ENCODE results near the gene TACC3. TPM values are rescaled to one million over a fixed set of nuclear protein-coding genes. Genes with fewer than 3 reads are reported as not detected.

Gene TACC3
- polyA plus RNA-seq, 3 donors from 2014 or later, result 5.0 to 11.9 (median 7.3) TPM

DNA sequence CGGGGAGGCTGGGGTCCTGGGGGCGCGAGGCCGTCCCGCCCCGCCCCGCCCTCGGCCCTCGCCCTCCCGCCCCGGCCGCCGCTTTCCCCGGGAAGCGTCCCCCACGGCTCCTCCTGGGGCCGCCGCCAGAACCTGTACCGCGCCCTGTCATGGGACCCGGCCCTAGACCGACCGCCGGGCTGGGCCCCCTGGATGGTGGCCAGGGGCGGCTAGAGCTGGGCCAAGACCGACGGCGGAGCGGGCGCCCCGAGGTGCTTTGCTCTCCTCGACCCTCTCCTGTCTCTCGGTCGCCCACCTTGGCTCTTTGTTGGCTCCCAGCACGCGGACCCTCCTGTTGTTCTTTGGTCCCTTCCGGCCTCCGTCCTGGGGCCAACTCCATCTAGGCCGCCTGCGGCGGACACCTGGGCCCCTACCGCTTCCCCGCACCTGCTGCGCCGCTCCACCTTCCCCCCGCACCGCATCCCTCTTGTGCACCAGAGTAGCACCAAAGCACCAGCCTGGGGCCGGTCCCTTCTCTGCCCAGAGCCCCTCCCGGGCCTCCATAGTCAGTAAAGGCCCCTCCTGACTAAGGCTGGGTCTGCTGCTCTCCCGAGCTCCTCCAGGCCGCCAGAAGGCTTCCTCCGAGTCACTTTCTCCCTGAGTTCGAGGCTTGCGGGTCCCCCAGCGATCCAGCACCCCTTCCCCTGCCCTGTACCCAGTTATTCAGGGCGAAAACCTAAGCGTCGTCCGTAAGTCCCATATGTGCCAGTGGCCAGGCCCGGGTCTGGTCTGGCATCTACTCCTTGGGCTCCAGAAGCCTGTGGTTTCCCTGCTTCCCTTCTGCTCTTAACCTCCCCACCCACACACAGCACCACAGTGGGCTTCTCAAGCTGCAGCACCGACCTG, 587 bp downstream of the TACC3 start:
- Mint-ChIP-seq H3K4me3 (peak overlapping the region; percentile 78 to 83 (median 82)), H3K27me3 (ENCODE audit: low read depth in 3 of 3) (peaks cover 4 to 7% (median 6%) of the 10 kb centered on the region in 3 donors), H3K36me3 (peaks cover 0 to 5% (median 3%) of the 10 kb centered on the region in 3 donors), H3K9me3 (peaks cover 0 to 2% (median 0%) of the 10 kb centered on the region in 6 donors), H3K27ac (peak overlapping the region; percentile 64 to 94 (median 92)), H3K4me1 (peaks cover 39 to 52% of the 10 kb centered on the region in 2 donors)
- no peak for DNase-seq

DNA sequence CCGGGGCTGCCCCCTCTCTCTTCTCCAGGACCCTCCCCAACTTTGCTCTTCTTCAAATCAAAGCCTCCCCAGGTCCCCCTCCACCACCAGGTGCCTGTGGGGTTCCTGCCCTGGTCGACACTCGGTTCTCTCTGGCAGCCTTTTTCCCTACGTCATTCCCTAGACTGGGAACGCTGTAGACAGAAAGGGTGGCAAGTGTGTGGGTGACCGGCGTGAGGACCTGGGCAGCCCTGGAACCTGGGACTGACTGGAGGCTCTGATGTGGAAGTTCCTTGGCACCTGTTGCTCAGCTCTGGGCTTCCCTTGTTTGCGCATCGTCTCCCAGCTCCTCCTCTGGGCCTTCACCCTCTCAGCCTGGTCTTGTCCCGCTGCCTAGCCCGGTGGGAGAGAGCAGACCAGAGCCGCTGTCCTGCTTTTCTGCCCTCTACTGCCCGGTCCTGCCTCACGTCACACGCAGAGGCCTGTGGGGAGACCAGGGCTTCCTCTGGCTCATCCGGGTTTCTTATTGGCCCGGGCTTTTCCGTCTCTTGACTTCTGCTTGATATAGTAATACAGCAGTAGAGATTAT, 1.3 kb downstream of the TACC3 start:
- peak overlapping the region; percentile 78 to 83 (median 82) for H3K4me3 Mint-ChIP-seq
- H3K4me1 Mint-ChIP-seq, result peaks cover 39 to 52% of the 10 kb centered on the region in 2 donors
- H3K27me3 Mint-ChIP-seq (ENCODE audit: low read depth in 3 of 3), result peaks cover 4 to 7% (median 6%) of the 10 kb centered on the region in 3 donors
- H3K27ac Mint-ChIP-seq, result peak overlapping the region; percentile 92 to 95 (median 94)
- peaks cover 0 to 2% (median 0%) of the 10 kb centered on the region in 6 donors for H3K9me3 Mint-ChIP-seq
- peaks cover 0 to 5% (median 3%) of the 10 kb centered on the region in 3 donors for H3K36me3 Mint-ChIP-seq
- DNase-seq, result no peak

DNA sequence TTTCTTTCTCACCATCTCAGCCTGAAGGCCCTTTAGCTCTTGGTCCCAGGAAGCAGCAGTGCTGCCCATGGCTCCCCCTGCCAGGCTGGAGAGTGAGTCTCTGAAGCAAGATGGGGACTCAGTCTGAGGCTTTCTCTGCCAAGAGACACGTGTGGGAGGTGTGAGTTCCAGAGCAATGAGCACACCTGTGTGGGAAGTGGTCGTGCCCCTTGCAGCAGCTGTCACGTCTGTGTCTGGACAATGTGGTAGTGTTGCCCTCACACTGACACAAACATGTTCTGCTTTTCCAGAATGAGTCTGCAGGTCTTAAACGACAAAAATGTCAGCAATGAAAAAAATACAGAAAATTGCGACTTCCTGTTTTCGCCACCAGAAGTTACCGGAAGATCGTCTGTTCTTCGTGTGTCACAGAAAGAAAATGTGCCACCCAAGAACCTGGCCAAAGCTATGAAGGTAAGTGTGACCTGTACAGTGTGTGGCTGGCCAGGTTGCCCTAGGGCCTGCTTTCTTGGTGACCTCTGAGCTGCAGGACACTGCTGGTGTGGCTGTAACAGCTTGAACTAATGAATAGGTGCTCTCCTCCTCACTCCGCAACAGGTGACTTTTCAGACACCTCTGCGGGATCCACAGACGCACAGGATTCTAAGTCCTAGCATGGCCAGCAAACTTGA, 1.9 kb downstream of the TACC3 start:
- Mint-ChIP-seq H3K36me3 (peaks cover 0 to 5% (median 3%) of the 10 kb centered on the region in 3 donors), H3K27me3 (ENCODE audit: low read depth in 3 of 3) (peaks cover 4 to 7% (median 6%) of the 10 kb centered on the region in 3 donors), H3K4me3 (peak overlapping the region; percentile 78 to 83 (median 82)), H3K4me1 (peaks cover 39 to 50% of the 10 kb centered on the region in 2 donors), H3K9me3 (peaks cover 0 to 2% (median 0%) of the 10 kb centered on the region in 6 donors), H3K27ac (peak overlapping the region; percentile 92 to 95 (median 94))
- peak; percentile 31 to 48 (median 45) for DNase-seq

DNA sequence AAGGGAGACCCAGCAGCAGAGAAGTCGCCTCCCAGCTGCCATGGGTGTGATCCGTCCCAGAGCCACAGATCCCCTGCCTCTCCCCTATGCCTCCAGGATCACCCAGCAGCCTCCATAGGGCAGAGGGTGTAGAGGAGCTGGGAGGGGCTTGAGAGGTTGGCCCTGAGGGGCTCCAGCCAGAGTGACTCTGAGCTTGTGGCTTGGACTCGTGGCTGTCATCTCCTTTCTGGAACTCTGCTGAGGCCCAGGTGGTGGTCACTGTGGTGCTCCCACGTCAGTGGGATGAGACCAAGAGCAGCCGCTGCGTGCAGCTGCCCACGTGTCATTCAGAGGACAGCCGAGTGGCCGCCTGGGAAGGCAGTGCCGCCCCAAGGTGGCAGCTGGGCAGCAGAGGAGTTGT, 4.2 kb downstream of the TACC3 start:
- DNase-seq, result no peak
- Mint-ChIP-seq H3K4me3 (peak overlapping the region in 1 of 5 donors; percentile 51), H3K36me3 (peaks cover 0 to 8% (median 5%) of the 10 kb centered on the region in 3 donors), H3K9me3 (peaks cover 0 to 2% (median 0%) of the 10 kb centered on the region in 6 donors), H3K27me3 (ENCODE audit: low read depth in 3 of 3) (peaks cover 3 to 4% (median 3%) of the 10 kb centered on the region in 3 donors), H3K27ac (peak overlapping the region in 2 of 6 donors; percentile 43 to 74), H3K4me1 (peaks cover 30 to 43% of the 10 kb centered on the region in 2 donors)

DNA sequence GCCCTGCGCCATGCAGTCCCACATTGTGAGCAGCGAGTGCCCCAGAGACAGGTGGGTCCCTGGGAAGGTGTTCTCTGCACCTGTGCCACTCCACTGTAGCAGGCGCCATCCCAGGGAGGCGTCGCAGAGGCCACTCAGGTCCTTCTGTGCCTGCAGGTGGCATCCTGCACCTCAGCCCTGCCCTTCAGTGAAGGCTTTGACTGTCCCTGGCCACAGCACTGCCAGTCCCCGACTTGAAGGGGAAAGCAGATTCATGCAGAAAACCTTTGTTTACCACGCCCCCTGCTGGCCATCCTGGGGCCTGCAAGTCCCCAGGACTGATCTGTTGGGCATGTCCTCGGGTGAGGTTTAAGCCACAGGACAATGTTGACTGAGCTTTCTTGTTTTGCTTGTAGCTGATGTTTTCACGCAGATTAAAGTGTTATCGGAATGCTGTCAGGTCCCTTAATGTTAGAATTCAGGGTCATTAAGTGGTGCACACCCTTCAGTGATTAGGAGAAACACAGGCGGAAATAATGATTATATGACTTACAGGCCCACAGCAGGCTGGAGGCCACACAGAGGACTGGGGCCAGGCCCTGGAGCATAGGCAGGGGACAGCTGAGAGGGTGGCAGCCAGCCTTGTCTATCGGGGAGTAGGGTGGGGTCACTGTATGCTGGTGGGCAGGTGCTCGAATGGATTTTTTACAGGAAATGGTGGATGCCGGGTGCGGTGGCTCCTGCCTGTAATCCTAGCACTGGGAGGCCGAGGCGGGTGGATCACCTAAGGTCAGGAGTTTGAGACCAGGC, 5.0 kb downstream of the TACC3 start:
- DNase-seq, result peak; percentile 80 to 83 (median 82)
- H3K27ac Mint-ChIP-seq, result peak overlapping the region in 5 of 6 donors; percentile 33 to 85 (median 40)
- H3K4me1 Mint-ChIP-seq, result peaks cover 30 to 43% of the 10 kb centered on the region in 2 donors
- peaks cover 0 to 4% (median 3%) of the 10 kb centered on the region in 3 donors for H3K27me3 Mint-ChIP-seq (ENCODE audit: low read depth in 3 of 3)
- peaks cover 0 to 8% (median 5%) of the 10 kb centered on the region in 3 donors for H3K36me3 Mint-ChIP-seq
- peaks cover 0 to 2% (median 0%) of the 10 kb centered on the region in 6 donors for H3K9me3 Mint-ChIP-seq
- H3K4me3 Mint-ChIP-seq, result no peak overlapping the region

DNA sequence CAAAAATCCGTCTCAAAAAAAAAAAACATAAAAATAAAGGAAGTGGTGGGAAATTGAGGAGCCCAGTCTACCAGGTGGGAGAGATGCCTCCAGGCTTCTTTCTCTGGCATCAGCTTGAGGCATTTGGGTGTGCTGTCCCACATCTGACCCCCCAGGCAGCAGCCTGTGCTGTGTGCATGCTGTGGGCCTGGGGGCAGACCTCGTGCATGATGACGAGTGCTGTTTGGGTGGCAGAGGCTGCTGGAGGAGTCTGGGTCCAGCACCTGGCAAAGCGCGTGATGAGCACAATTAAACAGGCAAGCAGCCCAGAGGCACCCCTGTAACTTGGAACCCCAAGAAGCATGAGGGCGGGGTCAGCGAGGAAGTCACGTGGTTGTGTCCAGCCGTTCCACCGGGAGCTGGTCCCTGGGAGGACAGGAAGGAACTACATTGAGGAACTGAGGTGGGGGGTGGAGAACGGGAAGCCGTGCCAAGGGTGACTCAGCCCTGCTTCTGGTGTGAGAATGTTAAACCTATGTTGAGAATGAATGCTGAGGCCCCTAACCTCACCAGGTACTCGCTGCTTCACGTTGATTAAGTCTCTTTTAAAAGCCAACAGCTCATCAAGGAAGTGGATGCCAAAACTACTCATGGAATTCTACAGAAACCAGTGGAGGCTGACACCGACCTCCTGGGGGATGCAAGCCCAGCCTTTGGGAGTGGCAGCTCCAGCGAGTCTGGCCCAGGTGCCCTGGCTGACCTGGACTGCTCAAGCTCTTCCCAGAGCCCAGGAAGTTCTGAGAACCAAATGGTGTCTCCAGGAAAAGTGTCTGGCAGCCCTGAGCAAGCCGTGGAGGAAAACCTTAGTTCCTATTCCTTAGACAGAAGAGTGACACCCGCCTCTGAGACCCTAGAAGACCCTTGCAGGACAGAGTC, 6.1 kb downstream of the TACC3 start:
- H3K36me3 Mint-ChIP-seq, result peaks cover 0 to 8% (median 5%) of the 10 kb centered on the region in 3 donors
- H3K4me3 Mint-ChIP-seq, result no peak overlapping the region
- peaks cover 0 to 4% (median 3%) of the 10 kb centered on the region in 3 donors for H3K27me3 Mint-ChIP-seq (ENCODE audit: low read depth in 3 of 3)
- peaks cover 0 to 2% (median 0%) of the 10 kb centered on the region in 6 donors for H3K9me3 Mint-ChIP-seq
- peaks cover 24 to 36% of the 10 kb centered on the region in 2 donors for H3K4me1 Mint-ChIP-seq
- DNase-seq, result no peak
- H3K27ac Mint-ChIP-seq, result peak overlapping the region in 1 of 6 donors; percentile 12

DNA sequence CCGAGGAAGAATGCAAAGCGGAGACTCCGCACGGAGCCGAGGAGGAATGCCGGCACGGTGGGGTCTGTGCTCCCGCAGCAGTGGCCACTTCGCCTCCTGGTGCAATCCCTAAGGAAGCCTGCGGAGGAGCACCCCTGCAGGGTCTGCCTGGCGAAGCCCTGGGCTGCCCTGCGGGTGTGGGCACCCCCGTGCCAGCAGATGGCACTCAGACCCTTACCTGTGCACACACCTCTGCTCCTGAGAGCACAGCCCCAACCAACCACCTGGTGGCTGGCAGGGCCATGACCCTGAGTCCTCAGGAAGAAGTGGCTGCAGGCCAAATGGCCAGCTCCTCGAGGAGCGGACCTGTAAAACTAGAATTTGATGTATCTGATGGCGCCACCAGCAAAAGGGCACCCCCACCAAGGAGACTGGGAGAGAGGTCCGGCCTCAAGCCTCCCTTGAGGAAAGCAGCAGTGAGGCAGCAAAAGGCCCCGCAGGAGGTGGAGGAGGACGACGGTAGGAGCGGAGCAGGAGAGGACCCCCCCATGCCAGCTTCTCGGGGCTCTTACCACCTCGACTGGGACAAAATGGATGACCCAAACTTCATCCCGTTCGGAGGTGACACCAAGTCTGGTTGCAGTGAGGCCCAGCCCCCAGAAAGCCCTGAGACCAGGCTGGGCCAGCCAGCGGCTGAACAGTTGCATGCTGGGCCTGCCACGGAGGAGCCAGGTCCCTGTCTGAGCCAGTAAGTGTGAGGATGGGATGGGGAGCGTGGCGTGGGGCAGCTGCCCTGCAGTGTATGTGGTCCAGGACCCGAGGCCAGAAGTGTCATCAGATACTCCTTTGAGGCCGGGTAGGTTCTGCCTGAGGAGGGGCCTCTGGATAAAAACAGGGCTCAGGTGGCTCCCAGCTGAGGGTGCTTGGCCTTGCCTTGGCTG, 7.0 kb downstream of the TACC3 start:
- peaks cover 0 to 8% (median 5%) of the 10 kb centered on the region in 3 donors for H3K36me3 Mint-ChIP-seq
- H3K27me3 Mint-ChIP-seq (ENCODE audit: low read depth in 3 of 3), result peaks cover 0 to 2% (median 0%) of the 10 kb centered on the region in 3 donors
- no peak overlapping the region for H3K27ac Mint-ChIP-seq
- peaks cover 0 to 2% (median 0%) of the 10 kb centered on the region in 6 donors for H3K9me3 Mint-ChIP-seq
- H3K4me1 Mint-ChIP-seq, result peaks cover 14 to 27% of the 10 kb centered on the region in 2 donors
- DNase-seq, result no peak
- no peak overlapping the region for H3K4me3 Mint-ChIP-seq

DNA sequence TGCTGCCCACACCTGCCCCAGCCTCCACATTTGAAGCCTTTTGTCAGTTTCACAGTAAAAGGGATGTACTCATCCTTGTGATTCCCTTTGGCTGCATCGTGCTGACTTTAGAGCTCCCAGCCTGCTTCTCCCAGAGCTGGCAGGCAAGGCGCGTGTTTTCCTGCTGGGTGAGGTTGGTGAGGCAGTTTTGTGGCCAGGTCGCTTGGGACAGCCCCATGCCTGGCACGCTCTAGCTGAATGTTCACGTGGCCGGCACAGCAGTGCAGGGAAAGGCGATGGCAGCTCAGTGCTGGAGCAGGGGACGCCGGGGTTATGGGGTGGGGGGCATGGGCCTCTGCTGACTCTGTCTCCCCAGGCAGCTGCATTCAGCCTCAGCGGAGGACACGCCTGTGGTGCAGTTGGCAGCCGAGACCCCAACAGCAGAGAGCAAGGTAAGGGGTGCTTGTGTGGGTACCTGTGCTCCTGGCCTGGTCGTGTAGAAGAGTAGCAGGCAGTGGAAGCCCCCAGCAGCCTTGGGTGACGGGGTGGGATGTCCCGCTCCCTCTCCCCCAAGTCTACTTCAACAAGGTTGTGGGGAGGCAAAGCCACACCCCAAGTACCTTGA, 9.3 kb downstream of the TACC3 start:
- Mint-ChIP-seq H3K27ac (no peak overlapping the region), H3K4me1 (peaks cover 6 to 12% of the 10 kb centered on the region in 2 donors), H3K4me3 (no peak overlapping the region), H3K9me3 (no peaks in the 10 kb centered on the region), H3K27me3 (ENCODE audit: low read depth in 3 of 3) (no peaks in the 10 kb centered on the region), H3K36me3 (peaks cover 0 to 8% (median 5%) of the 10 kb centered on the region in 3 donors)
- DNase-seq, result no peak

DNA sequence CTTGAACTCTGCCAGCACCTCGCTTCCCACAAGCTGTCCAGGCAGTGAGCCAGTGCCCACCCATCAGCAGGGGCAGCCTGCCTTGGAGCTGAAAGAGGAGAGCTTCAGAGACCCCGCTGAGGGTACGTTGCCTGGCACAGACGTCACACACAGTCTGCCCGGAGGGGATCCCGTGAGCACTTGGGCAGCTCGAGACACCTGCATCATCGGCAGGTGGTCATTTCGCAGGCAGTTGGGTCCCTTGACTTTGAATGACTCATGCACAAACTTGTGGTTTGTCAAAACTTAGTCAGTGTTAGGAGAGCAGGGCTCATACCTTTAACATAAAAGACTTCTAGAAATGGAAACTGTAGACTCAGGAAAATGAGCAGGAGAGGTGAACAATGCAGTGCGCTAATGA, 9.9 kb downstream of the TACC3 start:
- Mint-ChIP-seq H3K27me3 (ENCODE audit: low read depth in 3 of 3) (no peaks in the 10 kb centered on the region), H3K27ac (no peak overlapping the region), H3K36me3 (peaks cover 0 to 8% (median 3%) of the 10 kb centered on the region in 3 donors), H3K9me3 (no peaks in the 10 kb centered on the region), H3K4me1 (peaks cover 5 to 11% of the 10 kb centered on the region in 2 donors), H3K4me3 (no peak overlapping the region)
- DNase-seq, result no peak

DNA sequence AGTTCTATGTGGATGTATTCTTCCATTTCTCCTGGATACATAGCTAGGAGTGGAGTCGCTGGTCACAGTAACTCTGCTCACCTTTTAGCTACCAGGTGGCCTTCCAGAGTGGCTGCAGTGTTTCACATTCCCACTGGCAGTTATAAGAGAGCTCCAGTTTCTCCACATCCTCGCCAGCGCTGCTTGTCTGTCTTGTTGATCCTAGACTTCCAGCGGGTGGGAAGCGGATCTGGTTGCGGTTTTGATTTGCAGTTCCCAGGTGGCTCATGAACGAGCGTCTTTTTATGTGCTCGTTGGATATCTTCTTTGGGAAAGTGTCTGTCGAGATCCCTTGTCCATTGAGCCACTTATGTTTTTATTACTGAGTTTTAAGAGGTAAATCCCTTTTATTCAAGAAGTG, 11.6 kb downstream of the TACC3 start:
- Mint-ChIP-seq H3K4me3 (no peak overlapping the region), H3K27me3 (ENCODE audit: low read depth in 3 of 3) (no peaks in the 10 kb centered on the region), H3K9me3 (no peaks in the 10 kb centered on the region), H3K36me3 (peaks cover 0 to 15% (median 0%) of the 10 kb centered on the region in 3 donors), H3K27ac (peak overlapping the region in 1 of 6 donors; percentile 28), H3K4me1 (peaks cover 0 to 6% of the 10 kb centered on the region in 2 donors)
- no peak for DNase-seq

DNA sequence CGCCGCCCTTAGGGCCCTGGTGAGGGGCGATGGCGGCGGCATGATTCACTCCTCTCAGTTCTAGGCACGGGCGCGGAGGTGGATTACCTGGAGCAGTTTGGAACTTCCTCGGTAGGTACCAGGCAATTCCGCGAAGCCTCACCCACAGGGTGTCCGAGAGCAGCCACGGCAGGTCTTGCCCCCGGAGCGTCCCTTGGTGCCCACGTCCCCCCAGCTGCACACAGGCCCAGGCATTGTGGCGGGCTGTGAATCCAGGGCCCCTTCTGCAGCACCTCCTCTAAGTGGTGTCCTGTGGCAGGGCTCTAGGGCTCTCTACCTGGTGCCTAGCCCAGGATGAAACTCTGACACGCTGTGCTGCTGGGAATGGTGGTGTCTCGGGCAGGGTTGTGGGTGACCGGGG, 13.9 kb downstream of the TACC3 start:
- Mint-ChIP-seq H3K9me3 (peaks cover 0 to 9% (median 0%) of the 10 kb centered on the region in 6 donors), H3K27ac (no peak overlapping the region), H3K4me3 (no peak overlapping the region), H3K4me1 (no peaks in the 10 kb centered on the region), H3K36me3 (peaks cover 7 to 19% (median 11%) of the 10 kb centered on the region in 3 donors), H3K27me3 (ENCODE audit: low read depth in 3 of 3) (no peaks in the 10 kb centered on the region)
- DNase-seq, result no peak

Measured in immature natural killer cell (primary cell).